Measurements from ENCODE around the gene CASK. TPM values are rescaled to one million over a fixed set of nuclear protein-coding genes. Genes with fewer than 3 reads are reported as not detected.
"Not testable (repeated sequence)": the region's sequence is repeated elsewhere in the genome, so short reads cannot be mapped to it uniquely, and the experiment has no call there.

CASK gene
- polyA plus RNA-seq, 3 donors, result 53.2 to 56.8 (median 55.7) TPM

DNA sequence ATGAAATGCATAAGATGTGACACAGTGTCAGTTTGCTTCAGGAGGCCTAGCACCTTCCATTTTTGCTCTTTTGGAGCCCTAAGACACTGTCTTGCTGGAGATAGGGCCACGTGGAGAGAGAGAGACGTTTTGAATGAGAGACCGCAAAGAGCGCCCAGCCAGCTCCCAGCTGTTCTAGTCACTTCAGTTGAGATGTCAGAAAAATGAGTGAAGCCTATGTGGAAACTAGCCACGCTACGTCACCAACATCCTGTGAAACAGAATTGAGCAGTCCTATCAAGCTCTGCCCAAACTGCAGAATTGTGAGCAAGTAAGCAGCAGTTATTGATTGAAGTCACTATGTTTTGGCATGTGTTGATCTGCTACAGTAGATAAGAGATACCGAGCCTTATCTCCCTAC is 186.3 kb downstream of the CASK start:
- no peak for DNase-seq (ENCODE audit: low read depth in 3 of 3, low spot score in 2 of 3)

DNA sequence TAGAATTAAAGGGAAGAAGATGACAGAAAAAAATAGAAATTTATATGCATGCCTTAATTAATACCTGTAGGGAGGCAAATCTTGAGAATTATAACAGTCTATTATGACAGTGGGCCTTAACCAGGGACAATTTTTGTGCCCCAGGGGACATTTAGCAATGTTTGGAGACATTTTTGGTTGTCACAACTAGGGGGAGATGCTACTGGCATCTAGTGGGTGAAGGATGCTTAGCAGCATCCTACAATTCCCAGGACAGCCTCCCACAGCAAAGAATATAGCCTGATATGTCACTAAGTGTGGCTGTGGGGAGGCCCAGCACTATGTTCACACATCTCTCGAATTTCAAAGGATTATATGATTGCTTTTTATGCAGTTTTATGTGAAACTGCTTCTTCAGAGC is 188.8 kb downstream of the CASK start:
- DNase-seq (ENCODE audit: low read depth in 3 of 3, low spot score in 2 of 3), result no peak

DNA sequence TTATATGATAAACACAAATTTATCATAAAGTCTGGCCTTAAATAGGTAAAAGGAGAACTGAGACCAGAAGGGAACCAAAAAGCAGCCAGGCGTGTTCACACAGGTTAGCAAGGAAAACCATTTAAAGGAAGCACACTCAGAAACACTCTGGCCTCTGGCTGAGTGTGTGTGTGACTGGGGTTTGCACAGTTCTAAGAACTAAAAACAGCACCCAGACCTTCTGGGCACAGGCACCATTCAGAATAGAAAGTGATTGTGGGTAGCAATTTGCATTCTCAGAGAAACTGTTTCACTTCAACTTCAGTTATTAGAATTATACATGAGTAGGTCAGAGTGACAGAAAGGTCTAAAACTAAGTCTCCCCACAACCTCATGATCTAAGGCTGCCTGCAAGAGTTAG is 189.4 kb downstream of the CASK start:
- no peak for DNase-seq (ENCODE audit: low read depth in 3 of 3, low spot score in 2 of 3)

DNA sequence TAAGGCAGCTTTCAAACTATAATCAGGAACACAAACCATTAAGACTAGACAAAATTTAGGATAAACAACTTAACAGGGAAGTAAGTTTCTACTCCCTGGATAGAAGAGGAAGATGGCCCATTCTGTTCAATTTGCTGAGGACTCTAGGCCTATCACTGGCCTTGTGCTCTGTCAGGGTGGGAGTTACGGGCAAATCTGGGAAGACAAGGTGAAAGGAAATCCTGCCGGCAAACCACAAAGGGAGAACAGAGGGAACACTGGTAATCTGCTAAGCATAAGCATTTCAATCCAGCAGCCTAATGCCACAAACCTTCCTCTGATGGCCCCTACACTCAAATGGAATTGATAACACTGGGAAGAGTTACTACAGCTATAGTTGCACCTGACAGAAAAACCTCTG is 191.1 kb downstream of the CASK start:
- DNase-seq (ENCODE audit: low read depth in 3 of 3, low spot score in 2 of 3), result no peak

DNA sequence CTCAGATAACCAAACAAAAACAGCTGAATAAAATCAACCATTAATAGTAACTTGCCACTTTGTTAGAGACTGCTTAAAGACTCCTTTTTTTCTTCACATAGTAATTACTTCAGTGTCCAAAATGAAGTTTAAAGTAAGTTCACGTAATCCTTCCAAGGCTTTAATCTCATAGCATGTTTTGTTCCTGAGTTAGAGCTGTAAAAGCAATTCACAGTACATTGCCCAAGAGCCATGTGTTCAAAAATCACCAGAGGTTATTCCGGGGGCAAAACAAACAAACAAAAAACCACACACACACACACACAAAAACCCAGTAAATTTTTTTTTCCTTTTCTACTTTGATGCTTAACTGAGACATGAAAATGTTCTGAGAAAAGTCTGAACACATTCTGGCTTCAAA is 193.3 kb downstream of the CASK start:
- DNase-seq (ENCODE audit: low read depth in 3 of 3, low spot score in 2 of 3), result no peak

DNA sequence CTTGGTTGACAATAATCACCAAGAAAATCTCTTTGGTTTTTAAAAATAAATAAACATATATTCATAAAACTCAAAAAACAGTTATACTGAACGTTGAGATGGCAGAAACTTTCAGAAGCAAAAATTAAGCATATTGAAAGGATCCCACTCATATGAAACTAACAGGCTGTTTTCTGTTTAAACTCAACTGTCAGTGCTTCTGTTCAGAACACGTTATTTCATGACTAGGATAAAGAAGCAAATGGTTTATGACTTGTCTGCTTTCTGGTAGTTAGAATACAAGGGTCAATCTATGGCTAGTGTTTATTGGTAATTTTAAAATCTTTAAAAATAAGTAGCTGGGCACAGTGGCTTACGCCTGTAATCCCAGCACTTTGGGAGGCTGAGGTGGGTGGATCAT is 195.2 kb downstream of the CASK start:
- DNase-seq (ENCODE audit: low read depth in 3 of 3, low spot score in 2 of 3), result no peak

DNA sequence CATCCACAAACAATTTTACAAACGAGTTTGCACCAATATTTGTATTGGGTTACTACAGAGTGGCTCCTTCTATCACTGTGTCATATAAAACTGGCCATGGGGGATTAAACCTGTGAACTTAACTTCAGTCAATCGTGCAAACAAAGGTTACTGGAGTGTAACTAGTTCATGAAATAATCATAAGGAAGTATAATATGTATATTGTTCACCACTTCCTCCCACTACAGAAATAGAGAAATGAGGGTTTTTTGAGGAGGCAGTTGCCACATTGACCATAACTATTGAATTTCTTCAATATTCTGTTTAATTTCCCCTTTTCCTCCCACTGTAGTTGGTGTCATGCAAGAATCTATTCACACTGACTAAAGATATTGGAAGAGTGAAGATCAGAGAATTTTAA is 199.5 kb downstream of the CASK start, which contains the start of gene GPR82:
GPR82 (plus strand) TSS at position 356 of the 400 bp plus-strand sequence. CDS start 2,846 bp downstream, outside the sequence.
- no peak for DNase-seq (ENCODE audit: low read depth in 3 of 3, low spot score in 2 of 3)

DNA sequence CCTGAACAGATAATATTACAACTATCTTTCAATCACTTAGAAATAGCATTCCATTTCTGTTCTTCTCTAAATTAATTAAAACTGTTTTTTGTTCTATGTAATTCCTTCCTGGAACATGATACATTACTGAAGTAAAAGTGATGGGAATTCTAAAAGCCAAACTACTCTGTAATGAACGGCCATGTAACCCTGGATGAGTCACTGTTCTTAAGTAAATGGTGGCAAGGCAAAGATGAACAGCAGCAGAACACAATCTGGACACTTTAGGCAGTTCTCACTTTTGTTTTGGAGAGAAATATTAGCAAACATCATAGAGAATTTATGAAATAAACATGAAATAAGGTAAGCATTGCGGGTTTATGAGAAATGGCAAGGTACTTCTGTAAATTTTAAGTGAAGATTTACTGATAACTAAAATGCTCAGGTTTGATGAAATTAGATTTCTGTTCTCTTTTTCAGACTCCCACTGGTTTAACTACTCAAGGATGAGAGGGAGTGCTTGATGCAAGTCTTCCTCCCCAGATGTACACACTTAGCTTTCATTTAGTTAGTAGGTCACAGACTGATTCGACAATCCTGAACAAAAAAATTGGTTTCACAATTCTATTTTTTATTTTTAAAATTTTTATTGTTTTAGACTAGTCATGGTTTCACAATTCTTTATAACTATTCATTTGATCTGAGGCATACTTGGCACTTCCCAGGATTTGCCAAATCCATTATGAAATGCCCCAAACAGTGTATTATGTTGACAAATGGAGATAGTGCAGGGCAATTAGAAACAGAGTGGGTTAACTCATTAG is 200.3 kb downstream of the CASK start:
- DNase-seq (ENCODE audit: low read depth in 3 of 3, low spot score in 2 of 3), result no peak

DNA sequence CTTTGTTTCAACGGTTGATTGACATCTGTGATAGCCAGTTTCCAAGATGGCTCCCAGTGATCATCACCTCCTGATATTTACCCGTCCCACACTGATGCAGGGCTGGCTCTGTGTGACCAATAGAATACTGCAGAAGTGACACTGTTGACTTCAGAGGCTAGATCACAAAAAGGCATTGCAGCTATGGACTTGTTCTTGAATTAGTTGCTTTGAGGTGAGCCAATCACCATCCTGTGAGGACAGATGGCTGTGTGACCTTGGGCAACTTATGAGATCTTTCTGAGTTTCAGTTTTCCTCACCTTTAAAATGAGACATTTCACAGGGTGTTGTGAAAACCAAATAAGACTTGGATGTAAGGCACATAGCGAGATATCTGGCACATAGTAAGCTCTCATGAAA is 201.1 kb downstream of the CASK start:
- no peak for DNase-seq (ENCODE audit: low read depth in 3 of 3, low spot score in 2 of 3)

DNA sequence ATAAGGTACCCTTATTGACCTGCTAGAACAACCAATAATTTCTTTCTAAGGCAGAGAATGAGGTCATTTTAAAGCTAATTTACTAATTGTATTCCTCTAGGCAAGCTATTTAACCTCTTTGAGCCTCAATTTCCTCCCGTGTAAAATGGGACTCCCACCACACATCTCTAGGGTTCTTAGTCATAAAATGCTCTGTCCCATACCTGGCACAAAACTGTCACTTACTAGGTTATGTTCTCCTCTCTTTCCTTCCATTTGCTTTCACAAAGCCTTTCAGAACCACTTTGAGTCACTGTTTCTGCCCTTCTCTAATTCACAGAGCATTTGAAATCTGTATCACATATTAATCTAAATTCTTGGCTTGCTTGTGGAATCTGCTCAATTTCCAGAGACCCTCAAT is 201.8 kb downstream of the CASK start:
- DNase-seq (ENCODE audit: low read depth in 3 of 3, low spot score in 2 of 3), result no peak

DNA sequence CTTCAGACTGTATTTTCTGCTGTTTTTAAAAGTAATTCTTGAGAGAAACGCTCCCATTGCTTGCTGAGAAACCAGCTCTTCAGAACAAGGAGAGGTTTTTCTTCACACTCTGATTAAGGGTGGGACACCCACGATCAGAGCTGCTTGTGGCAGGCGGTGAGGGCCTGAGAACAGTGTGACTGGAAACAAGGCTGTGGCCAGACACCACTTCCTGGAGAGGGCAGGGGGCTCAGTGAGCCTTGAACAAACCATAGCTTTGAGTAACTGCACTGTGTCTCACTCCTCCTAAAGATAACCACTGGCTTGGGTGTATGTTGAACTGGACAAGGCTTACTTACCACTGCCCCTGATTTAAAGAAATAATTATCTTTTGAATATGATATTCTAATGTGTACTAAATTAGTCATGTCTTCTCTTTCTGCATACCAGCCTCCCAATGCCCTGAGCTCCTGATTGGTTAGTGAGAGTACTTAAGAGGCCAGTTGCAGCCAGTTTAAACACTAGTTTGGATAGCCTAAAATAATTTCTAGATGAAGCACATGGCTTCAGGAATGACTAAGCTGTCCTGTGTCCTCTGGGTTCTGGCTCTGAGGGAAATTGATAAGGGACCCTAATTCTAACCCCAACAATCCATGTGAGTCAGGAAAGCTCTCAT is 203.1 kb downstream of the CASK start:
- DNase-seq (ENCODE audit: low read depth in 3 of 3, low spot score in 2 of 3), result no peak

DNA sequence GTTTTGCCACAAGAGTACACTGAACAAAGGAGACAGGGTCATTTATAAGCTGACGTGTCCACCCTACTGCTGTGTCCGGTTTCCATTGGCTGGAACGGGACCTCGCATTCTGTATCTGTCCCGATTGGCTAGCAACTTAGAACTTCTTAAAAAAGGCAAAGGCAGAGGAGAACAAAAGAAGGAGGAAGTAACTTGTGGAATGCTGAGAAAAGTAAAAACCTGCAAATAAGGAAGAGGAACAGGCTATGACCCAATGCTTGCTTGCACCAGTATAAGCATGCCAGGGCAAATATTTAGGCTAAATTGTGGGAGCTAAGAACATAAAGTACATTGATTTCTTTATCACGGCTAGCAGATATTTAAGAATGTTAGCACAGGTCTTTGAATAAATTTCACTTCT is 203.7 kb downstream of the CASK start:
- not testable (repeated sequence) for DNase-seq (ENCODE audit: low read depth in 3 of 3, low spot score in 2 of 3)

DNA sequence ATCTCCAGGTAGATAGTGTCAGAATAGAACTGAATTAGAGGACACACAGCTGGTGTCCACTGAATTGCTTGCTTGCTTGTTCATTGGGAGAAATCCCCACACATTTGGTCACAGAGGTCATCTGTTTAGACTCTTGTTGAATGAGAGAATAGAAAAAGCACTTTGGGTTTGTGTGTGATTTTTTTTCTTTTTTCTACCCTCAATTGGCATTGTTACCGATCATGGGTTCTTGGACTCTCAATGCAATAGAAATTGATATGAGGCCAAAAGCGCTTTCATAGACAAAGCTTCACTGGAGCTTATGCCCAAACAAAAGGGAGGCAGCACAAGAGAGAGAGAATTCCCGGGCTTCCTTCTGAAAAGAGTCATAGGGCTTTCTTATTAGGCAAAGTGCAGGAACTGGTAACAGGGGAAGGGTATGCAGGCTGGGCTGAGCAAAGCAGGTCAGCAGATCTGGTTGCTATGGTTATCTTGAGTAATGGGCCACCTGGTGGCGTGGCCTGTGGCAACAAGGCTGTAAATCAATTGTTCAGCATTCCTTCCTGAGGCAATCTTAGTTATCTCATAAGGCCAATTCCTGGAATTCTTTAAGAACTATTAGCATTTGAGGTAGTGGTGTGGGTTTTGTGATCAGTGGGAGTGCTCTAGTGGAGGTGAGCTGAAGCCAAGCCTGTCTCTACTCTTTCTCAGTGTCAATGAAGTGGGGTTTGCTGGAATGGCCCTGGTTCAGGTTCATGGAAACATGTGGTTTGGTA is 204.7 kb downstream of the CASK start:
- DNase-seq (ENCODE audit: low read depth in 3 of 3, low spot score in 2 of 3), result no peak

DNA sequence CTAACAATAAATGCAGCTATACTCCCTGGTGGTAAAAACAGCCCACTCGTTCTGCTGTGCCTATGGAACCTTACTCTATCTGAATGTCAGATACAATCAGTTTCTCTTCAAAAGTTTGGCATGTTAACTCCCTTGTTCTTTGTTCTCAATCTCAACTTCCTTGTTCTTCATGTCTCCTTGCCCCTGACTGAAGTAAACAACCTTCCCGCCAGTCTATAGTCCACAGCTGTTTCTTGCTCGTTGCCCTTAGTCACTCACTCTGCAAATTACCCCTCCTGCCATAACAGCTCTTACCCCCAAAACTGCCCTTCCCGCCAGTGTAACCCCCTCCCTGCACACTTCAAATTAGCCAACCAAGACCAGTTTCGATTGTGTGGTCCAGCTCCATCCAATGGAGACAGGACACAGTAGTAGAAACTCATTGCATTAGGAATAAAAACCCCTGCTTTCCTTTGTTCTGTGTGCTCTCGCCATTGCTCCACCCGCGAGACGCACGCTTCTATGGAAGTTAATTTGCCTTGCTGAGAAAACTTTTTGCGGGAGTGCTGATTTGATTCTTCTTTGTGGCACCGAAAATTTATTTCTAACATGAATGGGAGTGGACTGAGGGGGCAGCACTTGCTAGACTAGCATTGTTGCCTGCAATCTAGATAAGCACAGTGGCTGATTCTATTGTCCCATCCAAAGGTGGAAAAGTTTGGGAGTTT is 206.4 kb downstream of the CASK start:
- no peak for DNase-seq (ENCODE audit: low read depth in 3 of 3, low spot score in 2 of 3)

DNA sequence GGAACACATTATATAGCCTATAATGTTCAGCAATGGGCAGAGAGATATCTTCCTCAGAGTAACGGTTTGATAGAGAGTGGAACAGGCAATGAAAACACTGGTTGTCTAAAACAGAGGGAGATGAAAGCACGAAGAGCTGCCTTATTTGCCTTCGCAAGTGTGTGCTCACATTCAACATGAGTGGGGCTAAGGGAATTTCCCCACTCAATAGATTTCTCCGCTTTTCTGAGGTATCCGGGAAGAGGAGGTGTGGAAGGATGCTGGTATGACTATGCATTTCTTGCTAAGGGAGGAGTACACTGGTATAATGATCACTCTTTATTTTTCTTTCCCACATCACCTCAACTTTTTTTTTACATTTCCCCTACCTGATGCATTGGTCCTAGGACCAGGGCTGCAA is 207.1 kb downstream of the CASK start:
- no peak for DNase-seq (ENCODE audit: low read depth in 3 of 3, low spot score in 2 of 3)

DNA sequence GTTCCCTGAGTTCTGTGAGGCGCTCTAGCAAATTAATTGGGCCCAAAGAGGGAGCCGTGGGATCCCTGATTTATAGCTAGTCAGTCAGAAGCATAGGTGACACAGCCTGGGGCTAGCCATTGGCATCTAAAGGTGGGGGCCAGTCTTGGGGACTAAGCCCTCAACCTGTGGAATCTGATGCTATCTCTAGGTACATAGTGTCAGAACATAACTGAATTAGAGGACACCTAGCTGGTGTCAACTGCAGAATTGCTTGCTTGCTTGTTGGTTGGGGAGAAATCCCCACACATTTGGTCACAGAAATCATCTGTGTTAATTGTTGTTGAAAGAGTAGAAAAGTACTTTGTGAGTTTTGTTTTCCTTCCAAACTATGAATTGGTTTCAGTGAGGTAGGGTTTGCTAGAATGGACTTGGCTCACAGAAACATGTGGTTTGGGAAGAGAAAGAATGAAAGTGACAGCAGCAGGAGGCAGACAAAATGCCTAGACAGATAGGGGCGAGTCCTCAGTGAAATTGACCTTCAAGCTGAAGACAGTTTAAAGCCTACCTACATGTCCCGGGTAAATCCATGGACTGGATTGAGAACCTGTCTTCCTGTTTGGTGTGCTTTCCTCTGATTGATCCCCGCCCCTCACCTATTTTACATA is 212.2 kb downstream of the CASK start:
- no peak for DNase-seq (ENCODE audit: low read depth in 3 of 3, low spot score in 2 of 3)

DNA sequence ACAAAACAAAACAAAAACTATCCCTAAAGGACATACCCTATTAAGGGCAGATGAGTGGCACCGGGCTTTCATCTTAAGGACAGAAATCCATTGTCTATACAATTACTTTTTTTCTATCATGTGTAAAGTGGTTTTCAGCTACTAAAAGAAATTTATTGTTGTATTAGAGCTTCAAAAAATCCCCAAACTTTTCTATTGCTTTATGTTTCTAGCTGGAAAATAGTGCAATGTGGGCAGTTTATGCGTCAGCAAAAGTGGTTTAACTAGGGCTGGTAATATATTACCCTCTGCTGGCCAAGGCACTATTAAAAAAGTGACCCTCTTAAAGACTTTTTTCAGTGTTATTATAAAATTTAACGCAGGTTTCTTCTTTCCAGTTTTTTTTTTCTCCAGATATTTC is 214.9 kb downstream of the CASK start:
- DNase-seq (ENCODE audit: low read depth in 3 of 3, low spot score in 2 of 3), result no peak

DNA sequence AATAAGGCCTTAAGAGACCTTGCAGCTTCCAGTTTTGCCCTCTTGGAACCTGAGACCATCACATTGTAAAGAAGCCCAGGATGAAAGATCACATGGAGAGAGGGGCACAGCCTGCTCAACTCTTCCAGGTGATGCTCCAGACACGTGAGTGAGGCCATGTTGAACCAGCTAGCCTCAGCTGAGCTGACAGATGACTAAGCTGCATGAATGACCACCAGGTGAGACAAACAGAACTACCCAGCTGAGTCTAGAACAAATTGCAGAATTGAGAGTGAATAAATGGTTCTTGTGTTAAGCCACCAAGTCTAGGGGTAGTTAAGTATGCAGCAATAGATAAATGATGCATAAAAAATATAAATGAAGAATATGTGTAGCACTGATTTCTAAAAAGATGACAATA is 216.1 kb downstream of the CASK start:
- DNase-seq (ENCODE audit: low read depth in 3 of 3, low spot score in 2 of 3), result no peak

DNA sequence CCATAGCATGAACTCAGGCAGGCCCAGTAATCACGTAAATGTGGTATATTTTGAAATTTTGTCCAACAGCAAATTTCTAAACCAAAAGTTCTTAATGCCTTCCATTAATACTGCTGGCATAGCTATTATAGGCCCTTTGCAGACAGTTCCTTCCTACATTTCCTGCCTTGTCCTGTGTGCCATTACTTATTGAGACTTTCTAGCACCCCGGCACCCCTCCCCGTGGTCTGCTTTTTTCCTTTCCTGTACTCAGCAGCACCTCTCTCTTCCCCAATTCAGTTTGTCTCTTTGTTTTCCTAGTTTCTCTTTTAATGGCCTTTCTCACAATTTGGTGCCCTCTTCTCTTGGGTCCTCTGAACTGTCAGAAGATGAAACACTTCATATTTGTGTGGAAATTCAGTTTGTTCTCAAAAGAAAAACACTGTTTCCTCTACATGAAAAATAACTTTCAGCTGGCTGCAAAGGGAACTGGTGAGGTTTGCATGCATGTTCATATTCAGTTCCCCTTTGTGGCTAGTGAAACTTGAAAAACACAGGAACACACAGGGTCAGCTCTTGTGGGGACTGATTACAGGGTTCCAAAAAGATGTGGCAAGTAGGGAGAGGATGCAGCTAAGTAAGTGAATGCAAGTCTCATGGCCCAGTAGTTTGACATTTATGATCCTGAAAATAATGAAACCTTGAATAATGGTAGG is 217.5 kb downstream of the CASK start:
- no peak for DNase-seq (ENCODE audit: low read depth in 3 of 3, low spot score in 2 of 3)

DNA sequence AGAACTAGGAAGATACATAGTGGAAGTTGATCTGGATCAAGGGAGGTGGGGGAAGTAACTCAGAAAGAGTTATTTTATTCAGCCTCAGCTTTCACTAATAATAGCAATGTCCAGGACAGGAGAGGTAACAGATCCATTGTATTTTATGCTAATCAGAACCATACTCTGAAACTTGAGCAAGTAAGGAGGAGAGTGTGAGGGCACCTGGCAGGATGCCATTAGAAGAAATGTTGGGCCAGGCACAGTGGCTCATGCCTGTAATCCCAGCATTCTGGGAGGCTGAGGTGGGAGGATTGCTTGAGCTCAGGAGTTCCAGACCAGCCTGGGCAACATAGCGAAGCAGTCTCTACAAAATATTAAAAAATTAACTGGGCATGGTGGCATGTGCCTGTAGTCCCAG is 218.3 kb downstream of the CASK start:
- no peak for DNase-seq (ENCODE audit: low read depth in 3 of 3, low spot score in 2 of 3)

Data from right renal cortex interstitium (tissue), 3 donors.